Immature natural killer cell (primary cell): ENCODE results near the gene UMOD. TPM values are rescaled to one million over a fixed set of nuclear protein-coding genes. Genes with fewer than 3 reads are reported as not detected.

Experiments
- DNase-seq, 3 donors: peaks; one replicate each; pipeline ENCODE4 v3.0.0; 2022; ENCODE audit warnings: mixed read lengths in 1 of 3
- H3K27ac Mint-ChIP-seq, 6 donors: one replicate each; pipeline ENCODE4 v1.8.0; 2020; ENCODE audit warnings: mixed read lengths in 6 of 6, mild to moderate bottlenecking in 5 of 6, inconsistent platforms in 4 of 6, moderate library complexity in 3 of 6
- H3K27me3 Mint-ChIP-seq, 3 donors: one replicate each; pipeline ENCODE4 v1.8.0; 2020 to 2021; ENCODE audit warnings: low read depth in 3 of 3, mild to moderate bottlenecking in 3 of 3, mixed read lengths in 3 of 3, moderate library complexity in 3 of 3, inconsistent platforms in 1 of 3
- H3K36me3 Mint-ChIP-seq, 3 donors: one replicate each; pipeline ENCODE4 v1.8.0; 2020; ENCODE audit warnings: mixed read lengths in 3 of 3, inconsistent platforms in 2 of 3, mild to moderate bottlenecking in 2 of 3
- H3K4me1 Mint-ChIP-seq, 2 donors: one replicate each; pipeline ENCODE4 v1.8.0; 2020; ENCODE audit warnings: inconsistent platforms in 2 of 2, mild to moderate bottlenecking in 2 of 2, mixed read lengths in 2 of 2, moderate library complexity in 1 of 2
- H3K4me3 Mint-ChIP-seq, 5 donors: one replicate each; pipeline ENCODE4 v1.8.0; 2020; ENCODE audit warnings: mild to moderate bottlenecking in 5 of 5, mixed read lengths in 5 of 5, inconsistent platforms in 3 of 5, moderate library complexity in 3 of 5
- H3K9me3 Mint-ChIP-seq, 6 donors: one replicate each; pipeline ENCODE4 v1.8.0; 2020; ENCODE audit warnings: mild to moderate bottlenecking in 6 of 6, mixed read lengths in 6 of 6, inconsistent platforms in 4 of 6, moderate library complexity in 3 of 6
- polyA plus RNA-seq, 3 donors: library from polyadenylated mRNA; unstranded; fragments of 300-500 nt; fragmentation: Illumina TruSeq; gene quantifications; one replicate each; pipeline ENCODE4 v1.2.3, GENCODE V29; 2021

The UMOD gene
- polyA plus RNA-seq, 3 donors from 2014 or later: not detected

DNA sequence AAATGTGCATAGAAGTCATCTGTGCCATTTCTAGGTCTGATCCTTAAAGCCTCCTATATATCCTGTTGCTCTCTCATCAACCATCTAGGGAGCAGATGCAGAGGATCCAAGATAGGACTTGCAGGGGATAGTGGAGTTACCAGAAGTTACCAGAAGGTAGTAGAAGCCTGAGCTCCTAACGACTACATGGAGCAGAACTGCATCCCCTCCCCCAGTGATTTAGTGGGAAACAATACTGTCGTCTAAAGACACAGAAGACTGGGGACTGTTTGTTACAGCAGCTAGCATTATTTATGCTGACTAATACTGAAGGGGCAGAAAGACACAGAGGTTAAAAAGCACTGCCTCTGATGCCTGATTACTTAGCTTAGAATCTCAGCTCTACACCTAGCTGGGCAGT is 41.0 kb downstream of the UMOD start:
- H3K27me3 Mint-ChIP-seq: no peaks in the 10 kb centered on the region
- no peak overlapping the region for H3K4me3 Mint-ChIP-seq
- no peaks in the 10 kb centered on the region for H3K9me3 Mint-ChIP-seq
- no peaks in the 10 kb centered on the region for H3K36me3 Mint-ChIP-seq
- no peak overlapping the region for H3K27ac Mint-ChIP-seq
- H3K4me1 Mint-ChIP-seq: no peaks in the 10 kb centered on the region
- DNase-seq: no peak

DNA sequence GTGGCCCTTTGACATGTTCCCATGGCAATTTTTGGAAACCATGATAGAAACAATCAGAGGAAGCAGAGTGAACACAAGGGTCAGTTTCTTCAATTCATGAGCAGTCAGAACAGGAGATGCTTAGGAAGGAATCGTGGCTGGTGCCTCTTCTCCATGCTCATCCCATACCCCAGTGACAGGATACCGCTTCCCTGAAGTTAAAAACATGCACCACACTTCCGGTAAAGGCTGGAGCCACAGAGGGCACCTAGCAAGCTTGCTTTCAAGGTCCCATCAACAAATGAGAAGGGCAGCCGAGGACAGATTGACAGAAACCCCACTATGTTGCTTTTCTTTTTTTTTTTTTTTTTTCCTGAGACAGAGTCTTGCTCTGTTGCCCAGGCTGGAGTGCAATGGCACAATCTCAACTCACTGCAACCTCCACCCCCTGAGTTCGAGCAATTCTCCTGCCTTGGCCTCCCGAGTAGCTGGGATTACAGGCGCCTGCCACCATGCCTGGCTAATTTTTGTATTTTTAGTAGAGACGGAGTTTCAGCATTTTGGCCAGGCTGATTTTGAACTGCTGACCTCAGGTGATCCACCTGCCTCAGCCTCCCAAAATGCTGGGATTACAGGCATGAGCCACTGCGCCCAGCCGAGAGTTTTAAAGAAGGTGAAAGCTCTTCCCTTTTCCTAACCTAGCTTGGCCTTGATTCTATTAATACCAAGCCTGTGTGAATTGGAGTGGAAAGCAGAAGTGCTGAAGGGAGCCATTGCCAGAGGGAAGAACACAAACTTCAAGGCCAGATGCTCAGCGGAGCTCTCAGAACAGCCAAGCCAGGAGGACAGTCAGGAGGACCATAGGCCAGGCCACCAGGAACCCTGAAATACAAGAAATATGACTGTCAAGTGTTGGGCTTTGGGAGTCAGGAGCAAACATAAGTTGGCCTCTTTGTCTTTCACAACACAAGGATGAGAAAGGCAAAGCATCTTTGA is 41.8 kb downstream of the UMOD start:
- no peaks in the 10 kb centered on the region for H3K4me1 Mint-ChIP-seq
- no peaks in the 10 kb centered on the region for H3K36me3 Mint-ChIP-seq
- no peak overlapping the region for H3K27ac Mint-ChIP-seq
- H3K9me3 Mint-ChIP-seq: no peaks in the 10 kb centered on the region
- DNase-seq: no peak
- no peak overlapping the region for H3K4me3 Mint-ChIP-seq
- no peaks in the 10 kb centered on the region for H3K27me3 Mint-ChIP-seq

DNA sequence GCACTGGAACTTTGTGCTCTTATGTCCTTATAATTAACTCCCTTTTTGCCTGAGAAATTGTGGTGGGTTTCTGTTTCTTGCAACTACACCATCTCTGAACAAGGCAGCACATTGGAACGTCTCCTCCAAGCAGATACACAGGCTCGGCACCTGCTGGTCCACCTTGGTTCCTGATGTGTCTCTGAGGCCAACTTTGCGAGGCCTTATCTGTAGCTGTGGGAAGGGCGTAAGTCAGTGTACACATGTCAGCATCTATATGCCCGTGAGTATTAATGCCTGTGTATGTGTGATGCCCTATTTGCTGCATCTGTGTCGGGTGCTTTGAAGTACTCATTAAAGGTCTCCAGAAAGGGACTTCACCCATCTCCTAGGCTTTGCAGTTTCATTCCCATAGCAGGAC is 42.7 kb downstream of the UMOD start:
- H3K27me3 Mint-ChIP-seq: no peaks in the 10 kb centered on the region
- DNase-seq: no peak
- no peaks in the 10 kb centered on the region for H3K4me1 Mint-ChIP-seq
- H3K9me3 Mint-ChIP-seq: no peaks in the 10 kb centered on the region
- no peak overlapping the region for H3K27ac Mint-ChIP-seq
- no peaks in the 10 kb centered on the region for H3K36me3 Mint-ChIP-seq
- no peak overlapping the region for H3K4me3 Mint-ChIP-seq

DNA sequence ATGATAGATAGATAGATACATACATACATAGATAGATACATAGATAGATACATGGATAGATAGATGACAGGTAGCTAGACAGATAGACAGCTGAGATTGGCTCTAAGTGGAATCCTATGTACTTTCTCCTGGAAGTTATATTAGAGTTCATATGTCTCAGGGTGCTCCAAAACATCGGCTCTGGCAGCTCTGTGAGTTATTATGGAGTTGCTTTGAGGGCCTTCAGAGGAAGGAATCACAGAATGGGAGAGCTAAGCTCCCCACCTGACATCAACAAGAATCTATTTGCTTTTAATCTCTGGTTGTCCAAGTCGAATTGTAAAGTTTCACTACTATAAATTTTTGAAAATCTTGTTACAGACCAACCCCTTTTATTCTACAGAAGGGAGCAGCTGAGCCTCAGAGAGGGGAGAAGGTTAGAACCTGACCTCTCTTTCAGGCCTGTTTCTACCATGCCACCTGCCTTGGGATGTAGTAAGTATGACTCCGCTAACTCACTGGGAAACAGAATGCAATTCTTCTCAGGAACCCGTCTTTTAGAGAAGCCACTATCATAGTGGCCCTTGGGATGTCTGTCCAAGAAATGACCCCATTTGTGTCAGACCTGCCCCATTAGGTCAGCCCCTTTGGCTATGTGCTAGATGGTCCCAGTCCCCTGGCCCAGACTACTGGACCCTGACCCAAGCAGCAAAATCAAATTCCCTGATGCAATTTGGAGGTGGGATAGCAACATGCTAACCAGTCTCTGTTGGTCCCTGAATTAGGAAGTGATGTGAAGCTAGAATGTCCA is 43.5 kb downstream of the UMOD start:
- H3K27me3 Mint-ChIP-seq: no peaks in the 10 kb centered on the region
- DNase-seq: no peak
- H3K9me3 Mint-ChIP-seq: no peaks in the 10 kb centered on the region
- no peaks in the 10 kb centered on the region for H3K4me1 Mint-ChIP-seq
- H3K4me3 Mint-ChIP-seq: no peak overlapping the region
- no peaks in the 10 kb centered on the region for H3K36me3 Mint-ChIP-seq
- H3K27ac Mint-ChIP-seq: no peak overlapping the region

DNA sequence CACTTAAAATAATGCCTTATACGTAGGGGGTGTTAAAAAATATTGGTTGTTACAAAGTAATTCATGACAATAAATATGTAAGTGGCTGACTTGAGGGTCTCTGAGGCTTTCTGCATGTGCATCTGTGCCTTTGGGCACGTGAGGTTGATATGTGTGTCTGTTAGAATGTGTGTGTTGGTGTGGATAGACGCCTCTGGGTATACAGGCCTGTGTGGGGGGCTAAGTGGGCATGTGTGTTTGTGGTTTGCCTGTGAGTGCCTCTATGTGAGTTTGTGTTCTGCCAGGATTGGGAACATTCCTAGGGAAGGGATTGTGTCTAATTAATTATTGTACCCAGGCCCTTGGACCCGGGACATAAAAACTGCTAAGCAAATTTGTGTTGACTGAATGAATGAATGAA is 44.2 kb downstream of the UMOD start:
- Mint-ChIP-seq H3K27me3 (peaks cover 0 to 4% (median 0%) of the 10 kb centered on the region in 3 donors), H3K36me3 (no peaks in the 10 kb centered on the region), H3K27ac (no peak overlapping the region), H3K4me1 (no peaks in the 10 kb centered on the region), H3K9me3 (no peaks in the 10 kb centered on the region), H3K4me3 (no peak overlapping the region)
- no peak for DNase-seq

DNA sequence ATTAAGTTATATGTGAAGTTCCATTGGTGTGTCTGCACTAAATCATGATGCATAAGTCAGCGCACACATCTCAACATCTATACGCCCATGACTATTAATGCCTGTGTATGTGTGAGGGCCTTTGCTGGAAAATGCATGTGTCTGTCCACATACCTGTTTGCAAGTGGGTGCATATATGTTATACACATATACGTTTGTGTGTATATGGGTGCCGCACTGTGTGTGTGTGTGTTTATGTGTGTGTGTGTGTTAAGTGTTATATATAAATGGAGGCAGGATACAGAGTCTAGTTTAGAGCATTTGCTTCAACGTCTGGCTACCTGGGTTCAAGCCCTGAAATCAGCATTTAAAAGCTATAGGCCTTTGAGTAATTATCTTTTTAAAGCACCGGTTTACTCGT is 44.7 kb downstream of the UMOD start:
- H3K27me3 Mint-ChIP-seq: peaks cover 0 to 4% (median 0%) of the 10 kb centered on the region in 3 donors
- no peak overlapping the region for H3K27ac Mint-ChIP-seq
- no peaks in the 10 kb centered on the region for H3K9me3 Mint-ChIP-seq
- H3K4me1 Mint-ChIP-seq: no peaks in the 10 kb centered on the region
- H3K36me3 Mint-ChIP-seq: no peaks in the 10 kb centered on the region
- no peak overlapping the region for H3K4me3 Mint-ChIP-seq
- DNase-seq: no peak

DNA sequence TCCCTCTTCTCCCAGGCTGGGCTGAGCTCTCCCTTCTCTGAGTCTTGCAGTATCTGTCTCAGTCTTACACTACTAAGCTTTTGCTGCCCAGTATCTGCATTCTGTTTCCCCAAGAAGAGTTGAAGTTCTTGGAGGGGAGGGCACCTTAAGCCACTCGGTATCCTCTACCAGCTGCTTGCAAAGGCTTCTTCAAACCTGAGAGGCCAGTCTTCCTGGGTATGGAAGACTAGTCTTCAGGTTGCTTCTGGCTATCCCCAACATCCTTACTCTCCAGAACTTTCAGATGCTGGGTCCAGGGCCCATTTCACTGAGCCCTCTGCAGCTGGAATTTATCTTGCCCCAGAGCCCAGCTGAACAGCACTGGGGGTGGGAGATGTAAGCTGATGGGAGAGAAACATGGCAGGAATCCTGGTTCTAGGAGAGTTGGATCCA is 45.3 kb downstream of the UMOD start:
- H3K36me3 Mint-ChIP-seq: no peaks in the 10 kb centered on the region
- no peak overlapping the region for H3K27ac Mint-ChIP-seq
- no peak overlapping the region for H3K4me3 Mint-ChIP-seq
- no peak for DNase-seq
- H3K4me1 Mint-ChIP-seq: no peaks in the 10 kb centered on the region
- H3K27me3 Mint-ChIP-seq: peaks cover 0 to 4% (median 0%) of the 10 kb centered on the region in 3 donors
- H3K9me3 Mint-ChIP-seq: no peaks in the 10 kb centered on the region

DNA sequence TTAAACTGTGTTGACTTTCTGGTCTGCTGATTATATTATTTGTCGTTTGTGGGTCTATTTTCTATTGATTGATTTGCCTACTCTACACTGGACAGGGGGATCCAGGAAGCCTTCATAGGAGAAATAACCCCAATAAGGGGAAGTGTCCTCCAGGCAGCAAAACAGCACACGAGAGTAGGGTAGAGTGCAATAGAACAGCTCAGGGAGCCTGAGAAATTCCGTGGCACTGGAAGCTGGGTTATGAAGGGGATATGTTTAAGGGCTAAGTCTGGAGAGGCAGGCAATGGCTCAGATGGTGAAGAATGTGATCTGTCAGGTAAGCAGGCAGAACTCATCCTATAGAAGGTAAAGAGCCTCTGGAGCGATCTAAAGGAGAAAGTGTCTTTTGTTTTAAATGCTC is 46.1 kb downstream of the UMOD start:
- Mint-ChIP-seq H3K9me3 (no peaks in the 10 kb centered on the region), H3K27me3 (peaks cover 0 to 4% (median 2%) of the 10 kb centered on the region in 3 donors), H3K36me3 (no peaks in the 10 kb centered on the region), H3K27ac (no peak overlapping the region), H3K4me3 (no peak overlapping the region), H3K4me1 (no peaks in the 10 kb centered on the region)
- no peak for DNase-seq

DNA sequence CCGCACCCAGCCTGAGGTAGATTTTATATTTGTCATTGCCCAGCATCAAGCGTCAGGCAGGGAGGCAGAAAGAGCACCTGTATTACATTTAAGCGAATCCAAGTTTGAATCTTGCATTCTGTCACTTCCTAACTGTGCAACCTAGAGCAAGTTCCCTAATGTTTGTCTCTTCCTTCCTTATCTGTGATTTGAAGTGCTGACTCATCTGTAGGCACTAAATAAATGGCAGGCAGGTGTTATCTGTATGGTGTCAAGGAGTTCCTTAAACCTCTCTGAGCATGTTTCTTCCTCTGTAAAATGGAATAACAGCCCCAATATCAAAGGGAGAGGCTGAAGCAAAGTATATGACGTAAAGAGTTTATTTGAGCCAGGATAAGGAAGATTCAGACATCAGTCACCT is 49.5 kb downstream of the UMOD start:
- no peak for DNase-seq
- Mint-ChIP-seq H3K27me3 (peaks cover 3 to 4% (median 4%) of the 10 kb centered on the region in 3 donors), H3K36me3 (no peaks in the 10 kb centered on the region), H3K4me1 (no peaks in the 10 kb centered on the region), H3K9me3 (no peaks in the 10 kb centered on the region), H3K27ac (no peak overlapping the region), H3K4me3 (no peak overlapping the region)

DNA sequence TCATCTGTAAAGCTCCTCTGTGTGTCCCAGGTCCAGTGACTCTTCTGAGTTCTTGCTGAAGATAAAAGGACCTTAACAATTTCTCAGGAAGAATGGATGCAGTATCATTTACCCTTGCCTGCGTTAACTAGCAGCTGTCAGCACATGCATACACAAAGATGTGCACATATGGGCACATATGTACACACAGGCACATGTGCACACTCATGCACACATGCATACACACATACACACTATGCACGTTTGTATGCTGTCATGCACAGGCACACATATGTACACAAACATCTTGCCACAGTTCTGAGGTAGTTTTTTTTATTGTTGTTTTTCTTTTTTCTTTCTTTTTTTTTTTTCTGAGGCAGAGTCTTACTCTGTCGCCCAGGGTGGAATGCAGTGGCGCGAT is 50.1 kb downstream of the UMOD start:
- Mint-ChIP-seq H3K27me3 (peaks cover 3 to 4% (median 4%) of the 10 kb centered on the region in 3 donors), H3K27ac (no peak overlapping the region), H3K4me3 (no peak overlapping the region), H3K4me1 (no peaks in the 10 kb centered on the region), H3K9me3 (no peaks in the 10 kb centered on the region), H3K36me3 (no peaks in the 10 kb centered on the region)
- no peak for DNase-seq

DNA sequence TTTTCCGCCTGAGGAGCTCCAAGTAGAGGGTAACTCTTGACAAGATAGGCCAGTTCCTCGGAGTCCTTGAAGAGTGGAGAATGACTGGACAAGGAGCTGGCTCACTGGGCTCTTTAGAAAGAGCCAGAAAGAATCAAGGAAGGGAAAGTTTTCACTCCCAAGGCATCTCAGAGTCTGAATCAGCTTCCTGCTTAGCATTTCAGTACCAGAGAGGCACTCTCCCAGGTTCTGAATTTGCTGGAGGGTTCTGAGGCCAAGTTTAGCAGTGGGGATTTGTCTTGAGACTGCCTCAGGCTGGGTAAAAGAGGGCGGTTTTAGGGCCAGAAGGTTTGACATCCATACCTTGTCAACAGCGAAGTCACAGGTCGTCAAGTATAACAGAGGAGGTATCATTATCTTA is 50.7 kb downstream of the UMOD start:
- Mint-ChIP-seq H3K4me1 (no peaks in the 10 kb centered on the region), H3K4me3 (no peak overlapping the region), H3K27ac (no peak overlapping the region), H3K9me3 (no peaks in the 10 kb centered on the region), H3K36me3 (no peaks in the 10 kb centered on the region), H3K27me3 (peaks cover 3 to 4% (median 4%) of the 10 kb centered on the region in 3 donors)
- no peak for DNase-seq

DNA sequence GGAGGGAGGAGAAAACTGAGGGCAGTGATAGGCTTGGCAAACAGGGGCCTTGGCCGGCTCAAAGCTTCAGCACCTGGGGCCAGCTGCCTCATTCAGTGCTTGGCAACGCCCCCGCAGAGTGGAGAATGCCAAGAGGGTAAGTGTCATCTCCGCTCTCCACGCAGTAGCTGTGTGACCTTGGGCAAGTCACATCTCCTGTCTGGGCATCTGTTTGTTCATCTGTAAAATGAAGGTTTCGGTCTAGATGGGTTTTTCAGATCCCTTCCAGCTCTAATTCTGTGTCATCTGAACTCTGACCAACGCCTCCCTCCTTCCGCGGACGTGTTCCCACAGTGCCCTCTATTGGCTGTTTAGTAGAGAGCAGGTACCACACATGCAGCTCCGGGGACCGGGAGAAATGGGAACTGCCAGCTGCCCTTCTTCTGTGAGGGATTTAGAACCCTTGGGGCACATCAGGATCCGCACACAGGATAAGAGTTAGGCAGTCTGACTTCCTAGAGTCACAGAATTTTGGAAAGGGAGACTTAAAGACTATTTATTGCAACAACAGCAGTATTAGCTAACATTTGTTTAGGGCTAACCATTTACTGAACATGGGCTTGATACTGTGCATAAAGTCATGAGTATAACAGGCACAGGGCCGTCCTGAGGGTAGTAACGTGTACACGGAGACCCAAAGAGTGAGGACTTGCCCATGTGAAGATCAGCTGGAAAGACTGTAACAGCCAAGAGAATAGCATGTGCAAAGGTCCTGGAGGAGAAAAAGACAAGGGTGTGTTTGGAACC is 52.0 kb downstream of the UMOD start:
- Mint-ChIP-seq H3K27ac (no peak overlapping the region), H3K4me3 (no peak overlapping the region), H3K27me3 (peaks cover 3 to 4% (median 4%) of the 10 kb centered on the region in 3 donors), H3K4me1 (no peaks in the 10 kb centered on the region), H3K9me3 (no peaks in the 10 kb centered on the region), H3K36me3 (no peaks in the 10 kb centered on the region)
- peak in 1 of 3 donors; percentile 4 for DNase-seq

DNA sequence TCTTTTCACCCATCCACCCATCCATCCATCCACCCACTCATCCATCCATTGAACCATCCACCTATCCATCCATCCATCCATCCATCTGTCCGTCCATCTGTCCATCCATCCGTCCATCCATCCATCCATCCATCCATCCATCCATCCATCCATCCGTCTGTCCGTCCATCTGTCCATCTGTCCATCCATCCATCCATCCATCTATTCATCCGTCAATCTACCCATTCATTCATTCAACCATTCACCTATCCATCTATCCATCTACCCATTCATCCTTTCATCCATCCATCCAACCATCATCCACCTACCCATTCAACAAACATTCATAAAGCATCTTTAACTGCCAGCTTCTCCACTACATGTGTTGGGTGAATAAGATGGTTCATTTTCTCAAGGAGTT is 54.1 kb downstream of the UMOD start:
- H3K27ac Mint-ChIP-seq: no peak overlapping the region
- no peak for DNase-seq
- no peaks in the 10 kb centered on the region for H3K9me3 Mint-ChIP-seq
- H3K36me3 Mint-ChIP-seq: no peaks in the 10 kb centered on the region
- H3K27me3 Mint-ChIP-seq: peaks cover 0 to 6% (median 3%) of the 10 kb centered on the region in 3 donors
- no peaks in the 10 kb centered on the region for H3K4me1 Mint-ChIP-seq
- no peak overlapping the region for H3K4me3 Mint-ChIP-seq
